HG02981 (cell line): ENCODE data around the gene CCNL1.
"Not testable (repeated sequence)": the region's sequence is repeated elsewhere in the genome, so short reads cannot be mapped to it uniquely, and the experiment has no call there.

Experiments
- ATAC-seq: cut with Tn5 transposase; IDR thresholded peaks from one replicate; pipeline ENCODE4 v1.9.1; 2021; ENCODE audit warnings: mild to moderate bottlenecking, moderate library complexity; ENCODE audit not compliant: unreplicated experiment

CCNL1 gene

DNA sequence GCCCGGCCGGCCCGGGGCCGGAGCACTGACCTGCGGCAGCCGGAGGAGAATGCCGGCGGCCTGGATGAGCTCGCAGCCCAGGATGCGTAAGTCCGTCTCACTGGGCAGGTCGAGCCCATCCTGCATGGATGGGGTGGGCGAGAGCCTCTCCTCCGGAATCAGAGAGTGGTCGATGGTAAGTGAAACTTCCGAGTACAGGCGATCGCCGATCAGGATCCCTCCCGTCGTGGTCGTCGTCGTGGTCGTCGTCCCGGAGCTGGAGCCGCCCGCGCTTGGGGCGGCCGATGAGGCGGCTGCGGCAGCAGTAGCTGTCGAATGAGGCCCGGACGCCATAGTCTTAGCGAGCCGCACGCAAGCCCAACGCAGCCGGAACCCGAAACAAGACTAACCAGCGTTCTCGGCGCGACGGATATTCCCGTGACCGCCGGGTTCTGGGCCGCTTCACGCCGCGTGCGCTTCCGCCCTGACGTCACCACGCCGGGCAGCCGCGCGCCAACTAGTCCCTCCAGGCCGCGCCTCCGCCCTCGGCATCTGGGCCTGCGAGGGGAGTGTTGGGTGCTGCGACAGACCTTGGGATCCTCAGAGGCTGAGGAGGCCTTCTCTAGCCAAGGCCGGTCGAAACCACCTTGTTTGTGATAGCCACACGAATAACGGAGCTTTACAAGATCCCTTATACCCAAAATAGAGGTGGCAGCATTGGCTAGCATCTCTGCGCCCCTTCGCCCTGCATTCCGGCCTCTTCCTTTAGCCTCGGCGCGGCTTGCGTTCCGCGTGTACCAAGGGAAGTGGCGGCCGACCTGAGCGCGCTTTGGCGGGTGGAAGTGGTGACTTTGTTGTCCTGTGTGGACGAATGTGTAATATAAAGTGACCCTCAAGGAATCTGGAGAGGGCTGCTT, at the start of gene CCNL1:
CCNL1 (minus strand) TSS at position 386 of the 896 bp plus-strand sequence; CDS start at position 333, 53 bp downstream.
- peak; percentile 77 for ATAC-seq

DNA sequence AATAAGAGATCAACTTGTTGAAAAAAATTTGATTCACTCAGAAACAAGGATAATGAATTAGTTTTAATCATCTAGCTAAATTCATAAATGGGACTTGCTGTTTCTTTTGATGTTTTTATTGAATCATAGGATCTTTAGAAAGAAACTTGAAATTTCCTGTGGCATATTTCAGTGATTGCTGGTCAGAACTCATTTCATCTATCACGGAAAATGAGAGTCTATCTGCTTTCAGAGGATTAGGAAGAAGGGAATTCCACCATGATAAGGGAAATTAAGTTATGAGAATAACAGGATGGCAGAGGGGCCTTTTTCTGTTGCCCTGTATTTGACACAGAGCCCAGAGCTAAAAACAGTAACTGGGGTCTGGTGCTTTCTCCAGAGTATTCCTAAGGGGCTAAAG, 44.9 kb upstream of the CCNL1 start:
- ATAC-seq = no peak

DNA sequence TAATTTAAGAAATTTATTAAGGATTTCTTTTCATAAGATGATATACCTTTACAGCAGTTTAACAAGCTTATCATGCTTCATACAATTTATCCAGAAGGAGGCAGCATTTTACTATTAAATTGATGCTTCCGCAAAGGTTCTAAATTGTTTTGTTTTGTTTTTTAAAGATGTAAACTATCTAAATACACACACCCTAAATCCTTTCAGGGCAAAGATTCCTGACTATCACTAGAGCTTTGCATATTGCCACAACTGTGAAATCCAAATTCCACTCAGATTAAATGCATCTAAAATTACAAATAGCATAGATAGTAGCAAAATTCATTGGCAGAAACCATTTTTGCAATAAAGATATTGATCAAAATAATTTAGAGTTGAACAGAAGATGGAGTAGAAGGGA, 44.5 kb upstream of the CCNL1 start:
- ATAC-seq = no peak

DNA sequence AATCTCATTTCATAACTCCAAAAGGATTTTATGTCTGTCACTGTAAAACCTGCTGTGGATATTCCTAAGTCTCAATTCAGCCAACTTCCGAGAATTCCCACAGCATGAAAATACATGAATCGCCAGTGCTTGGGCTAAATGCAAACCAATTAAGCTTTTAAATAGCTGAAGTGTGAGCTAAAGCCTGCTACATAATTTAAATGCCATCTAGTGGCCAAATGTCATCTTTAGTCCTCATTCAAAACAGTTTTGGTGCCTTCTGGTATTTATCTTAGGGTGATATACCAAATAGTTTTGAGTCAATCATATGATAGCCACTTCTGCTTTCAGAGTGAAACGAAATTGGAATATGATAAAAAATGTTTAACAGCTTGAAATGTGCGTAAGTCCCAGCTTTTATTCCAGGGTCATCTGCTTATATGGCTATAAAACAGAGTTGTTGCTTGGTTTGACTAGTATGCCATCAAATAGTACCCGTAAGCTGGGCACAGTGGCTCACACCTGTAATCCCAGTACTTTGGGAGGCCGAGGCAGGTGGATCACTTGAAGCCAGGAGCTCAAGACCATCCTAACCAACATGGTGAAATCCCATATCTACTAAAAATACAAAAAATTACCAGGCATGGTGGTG, 41.8 kb upstream of the CCNL1 start:
- ATAC-seq = peak; percentile 77

DNA sequence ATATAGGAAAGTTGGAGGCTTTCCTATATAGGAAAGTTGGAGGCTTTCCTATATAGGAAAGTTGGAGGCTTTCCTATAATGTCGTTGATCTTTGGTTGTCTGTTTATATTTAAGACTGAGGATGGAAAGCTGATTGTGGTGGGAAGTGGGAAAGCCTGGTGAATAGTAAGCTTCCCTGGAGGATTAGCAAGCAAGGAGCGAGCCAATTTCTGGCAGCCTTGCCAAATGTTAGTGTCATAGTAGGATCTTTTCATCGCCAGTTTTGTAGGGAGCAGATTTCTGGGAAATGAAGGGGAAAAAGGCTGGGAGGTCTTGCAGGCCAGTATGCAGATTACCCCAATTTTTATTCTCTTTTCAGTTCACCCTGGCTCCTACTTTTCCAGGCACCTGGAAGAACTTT, 39.9 kb upstream of the CCNL1 start:
- ATAC-seq = no peak

DNA sequence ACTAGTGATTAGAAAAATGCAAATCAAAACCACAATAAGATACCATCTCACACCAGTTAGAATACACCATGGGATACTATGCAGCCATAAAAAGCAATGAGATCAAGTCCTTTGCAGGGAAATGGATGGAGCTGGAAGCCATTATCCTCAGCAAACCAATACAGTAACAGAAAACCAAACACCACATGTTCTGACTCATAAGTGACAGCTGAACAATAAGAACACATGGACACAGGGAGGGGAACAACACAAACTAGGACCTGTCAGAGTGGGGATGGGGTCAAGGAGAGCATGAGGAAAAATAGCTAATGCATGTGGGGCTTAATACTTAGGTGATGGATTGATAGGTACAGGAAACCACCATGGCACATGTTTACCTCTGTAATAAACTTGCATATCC, 36.0 kb upstream of the CCNL1 start:
- ATAC-seq = no peak

DNA sequence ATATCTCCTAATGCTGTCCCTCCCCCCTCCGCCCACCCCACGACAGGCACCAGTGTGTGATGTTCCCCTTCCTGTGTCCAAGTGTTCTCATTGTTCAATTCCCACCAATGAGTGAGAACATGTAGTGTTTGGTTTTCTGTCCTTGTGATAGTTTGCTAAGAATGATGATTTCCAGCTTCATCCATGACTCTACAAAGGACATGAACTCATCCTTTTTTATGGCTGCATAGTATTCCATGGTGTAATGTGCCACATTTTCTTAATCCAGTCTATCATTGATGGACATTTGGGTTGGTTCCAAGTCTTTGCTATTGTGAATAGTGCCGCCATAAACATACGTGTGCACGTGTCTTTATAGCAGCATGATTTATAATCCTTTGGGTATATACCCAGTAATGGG, 31.2 kb upstream of the CCNL1 start:
- ATAC-seq = not testable (repeated sequence)

DNA sequence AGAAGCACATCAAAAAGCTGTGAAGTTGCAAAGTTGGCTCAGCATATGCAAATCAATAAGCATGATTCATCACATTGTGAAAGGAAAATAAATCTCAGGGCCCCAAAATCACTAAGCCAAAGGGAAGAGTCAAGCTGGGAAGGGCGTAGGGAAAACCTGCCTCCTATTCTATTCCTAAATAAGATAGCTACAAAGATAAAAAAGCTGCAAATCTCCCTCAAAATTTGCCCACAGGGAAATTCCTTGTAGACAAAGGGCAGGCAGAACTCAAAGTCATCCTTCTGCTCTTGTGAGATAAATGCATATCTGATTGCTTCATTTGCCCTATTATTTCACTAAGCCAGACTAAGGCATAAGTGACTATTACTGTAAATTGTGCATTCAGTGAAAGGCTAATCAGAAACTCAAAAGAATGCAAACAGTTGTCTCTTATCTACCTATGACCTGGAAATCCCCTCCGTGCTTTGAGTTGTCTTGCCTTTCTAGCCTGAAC, 30.5 kb upstream of the CCNL1 start:
- ATAC-seq = no peak

DNA sequence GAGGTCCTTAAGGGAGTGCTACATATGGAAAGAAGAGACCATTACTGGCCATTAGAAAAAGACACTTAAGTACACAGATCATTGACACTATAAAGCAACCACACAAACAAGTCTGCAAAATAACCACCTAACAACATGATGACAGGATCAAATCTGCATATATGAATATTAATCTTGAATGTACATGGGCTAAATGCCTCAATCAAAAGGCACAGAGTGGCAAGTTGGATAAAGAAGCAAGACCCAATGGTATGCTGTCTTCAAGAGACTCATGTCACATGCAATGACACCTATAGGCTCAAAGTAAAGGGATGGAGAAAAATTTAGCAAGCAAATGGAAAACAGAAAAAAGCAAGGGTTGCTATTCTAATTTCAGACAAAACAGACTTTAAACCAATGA, 28.4 kb upstream of the CCNL1 start:
- no peak for ATAC-seq

DNA sequence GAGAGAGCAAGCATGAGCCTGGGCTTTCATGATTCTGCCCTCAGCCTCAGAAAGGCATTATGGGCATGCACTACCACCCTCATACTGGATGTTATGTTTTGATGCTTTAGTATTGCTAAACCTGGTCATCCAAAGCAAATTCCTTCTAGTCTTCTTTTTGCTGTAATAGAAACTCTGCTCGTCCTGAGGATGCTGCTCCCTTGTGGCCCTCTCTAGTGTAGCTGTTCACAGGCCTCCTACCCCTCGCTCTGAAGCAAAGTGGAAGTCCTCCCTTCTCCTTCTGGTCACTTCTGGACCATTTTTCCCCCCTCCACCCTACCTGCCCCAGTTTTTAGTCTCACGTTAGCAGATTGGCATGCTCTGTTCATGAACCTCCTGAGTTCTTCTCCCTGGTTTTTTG, 22.9 kb upstream of the CCNL1 start:
- no peak for ATAC-seq

DNA sequence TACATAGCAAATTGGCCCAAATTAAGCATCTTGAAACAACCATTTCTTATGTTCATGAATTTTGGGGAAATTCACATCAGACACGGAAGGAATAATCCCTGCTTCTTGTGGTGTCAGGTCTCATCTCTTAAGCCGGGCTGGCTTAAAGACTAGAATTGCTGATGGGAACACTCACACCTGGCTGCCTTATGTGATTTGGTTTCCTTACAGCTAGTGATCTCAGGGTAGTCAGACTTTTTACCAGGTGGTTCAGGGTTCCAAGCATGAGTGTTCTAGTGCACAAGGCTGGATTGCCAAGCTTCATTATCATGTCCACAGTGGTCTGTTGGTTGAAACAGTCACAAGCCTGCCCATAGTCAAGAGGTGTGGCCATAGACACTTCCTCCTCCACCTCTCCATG, 20.3 kb upstream of the CCNL1 start:
- no peak for ATAC-seq

DNA sequence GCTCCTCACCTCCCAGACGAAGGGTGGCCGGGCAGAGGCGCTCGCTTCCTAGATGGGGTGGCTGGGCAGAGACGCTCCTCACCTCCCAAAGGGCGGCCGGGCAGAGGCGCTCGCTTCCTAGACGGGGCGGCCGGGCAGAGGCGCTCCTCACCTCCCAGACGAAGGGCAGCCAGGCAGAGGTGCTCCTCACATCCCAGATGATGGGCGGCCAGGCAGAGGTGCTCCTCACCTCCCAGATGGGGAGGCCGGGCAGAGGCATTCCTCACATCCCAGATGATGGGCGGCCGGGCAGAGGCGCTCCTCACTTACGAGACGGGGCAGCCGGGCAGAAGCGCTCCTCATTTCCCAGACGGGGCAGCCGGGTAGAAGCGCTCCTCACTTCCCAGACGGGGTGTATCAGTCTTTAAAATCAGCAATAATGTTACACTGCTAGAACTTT, 19.4 kb upstream of the CCNL1 start:
- ATAC-seq = no peak

DNA sequence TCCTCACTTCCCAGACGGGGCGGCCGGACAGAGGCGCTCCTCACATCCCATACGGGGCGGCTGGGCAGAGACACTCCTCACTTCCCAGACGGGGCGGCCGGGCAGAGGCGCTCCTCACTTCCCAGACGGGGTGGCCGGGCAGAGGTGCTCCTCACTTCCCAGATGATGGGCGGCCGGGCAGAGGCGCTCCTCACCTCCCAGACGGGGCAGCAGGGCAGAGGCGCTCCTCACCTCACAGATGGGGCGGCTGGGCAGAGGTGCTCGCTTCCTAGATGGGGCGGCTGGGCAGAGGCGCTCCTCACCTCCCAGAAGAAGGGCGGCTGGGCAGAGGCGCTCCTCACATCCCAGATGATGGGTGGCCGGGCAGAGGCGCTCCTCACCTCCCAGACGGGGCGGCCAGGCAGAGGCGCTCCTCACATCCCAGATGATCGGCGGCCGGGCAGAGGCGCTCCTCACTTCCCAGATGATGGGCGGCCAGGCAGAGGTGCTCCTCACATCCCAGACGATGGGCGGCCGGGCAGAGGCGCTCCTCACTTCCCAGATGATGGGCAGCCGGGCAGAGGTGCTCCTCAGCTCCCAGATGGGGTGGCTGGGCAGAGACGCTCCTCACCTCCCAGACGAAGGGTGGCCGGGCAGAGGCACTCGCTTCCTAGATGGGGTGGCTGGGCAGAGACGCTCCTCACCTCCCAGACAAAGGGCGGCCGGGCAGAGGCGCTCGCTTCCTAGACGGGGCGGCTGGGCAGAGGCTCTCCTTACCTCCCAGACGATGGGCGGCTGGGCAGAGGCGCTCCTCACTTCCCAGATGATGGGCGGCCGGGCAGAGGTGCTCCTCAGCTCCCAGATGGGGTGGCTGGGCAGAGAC, 18.8 kb upstream of the CCNL1 start:
- not testable (repeated sequence) for ATAC-seq

DNA sequence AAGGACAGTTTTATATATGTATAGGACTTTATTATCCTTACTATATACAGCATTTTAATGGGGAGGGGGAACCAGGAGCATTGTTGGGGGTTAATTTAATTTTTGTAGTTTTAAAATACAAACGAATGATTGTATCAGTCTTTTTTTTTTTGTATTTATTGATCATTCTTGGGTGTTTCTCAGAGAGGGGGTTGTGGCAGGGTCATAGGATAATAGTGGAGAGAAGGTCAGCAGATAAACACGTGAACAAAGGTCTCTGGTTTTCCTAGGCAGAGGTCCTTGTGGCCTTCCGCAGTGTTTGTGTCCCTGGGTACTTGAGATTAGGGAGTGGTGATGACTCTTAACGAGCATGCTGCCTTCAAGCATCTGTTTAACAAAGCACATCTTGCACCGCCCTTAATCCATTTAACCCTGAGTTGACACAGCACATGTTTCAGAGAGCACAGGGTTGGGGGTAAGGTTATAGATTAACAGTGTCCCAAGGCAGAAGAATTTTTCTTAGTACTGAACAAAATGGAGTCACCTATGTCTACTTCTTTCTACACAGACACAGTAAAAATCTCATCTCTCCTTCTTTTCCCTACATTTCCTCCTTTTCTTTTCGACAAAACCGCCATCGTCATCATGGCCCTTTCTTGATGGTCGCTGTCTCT, 18.0 kb upstream of the CCNL1 start:
- not testable (repeated sequence) for ATAC-seq

DNA sequence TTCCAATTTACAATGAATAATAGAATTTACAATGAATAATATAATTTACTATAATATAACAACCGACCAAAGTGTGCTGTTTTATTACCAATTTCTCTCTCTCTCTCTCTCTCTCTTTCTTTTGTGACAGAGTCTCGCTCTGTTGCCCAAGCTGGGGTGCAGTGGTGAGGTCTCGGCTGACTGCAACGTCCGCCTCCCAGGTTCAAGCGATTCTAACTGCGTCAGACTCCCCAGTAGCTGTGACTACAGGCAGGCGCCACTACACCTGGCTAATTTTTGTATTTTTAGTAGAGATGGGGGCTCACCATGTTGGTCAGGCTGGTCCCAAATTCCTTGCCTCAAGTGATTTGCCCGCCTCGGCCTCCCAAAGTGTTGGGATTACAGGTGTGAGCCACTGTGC, 17.0 kb upstream of the CCNL1 start:
- no peak for ATAC-seq

DNA sequence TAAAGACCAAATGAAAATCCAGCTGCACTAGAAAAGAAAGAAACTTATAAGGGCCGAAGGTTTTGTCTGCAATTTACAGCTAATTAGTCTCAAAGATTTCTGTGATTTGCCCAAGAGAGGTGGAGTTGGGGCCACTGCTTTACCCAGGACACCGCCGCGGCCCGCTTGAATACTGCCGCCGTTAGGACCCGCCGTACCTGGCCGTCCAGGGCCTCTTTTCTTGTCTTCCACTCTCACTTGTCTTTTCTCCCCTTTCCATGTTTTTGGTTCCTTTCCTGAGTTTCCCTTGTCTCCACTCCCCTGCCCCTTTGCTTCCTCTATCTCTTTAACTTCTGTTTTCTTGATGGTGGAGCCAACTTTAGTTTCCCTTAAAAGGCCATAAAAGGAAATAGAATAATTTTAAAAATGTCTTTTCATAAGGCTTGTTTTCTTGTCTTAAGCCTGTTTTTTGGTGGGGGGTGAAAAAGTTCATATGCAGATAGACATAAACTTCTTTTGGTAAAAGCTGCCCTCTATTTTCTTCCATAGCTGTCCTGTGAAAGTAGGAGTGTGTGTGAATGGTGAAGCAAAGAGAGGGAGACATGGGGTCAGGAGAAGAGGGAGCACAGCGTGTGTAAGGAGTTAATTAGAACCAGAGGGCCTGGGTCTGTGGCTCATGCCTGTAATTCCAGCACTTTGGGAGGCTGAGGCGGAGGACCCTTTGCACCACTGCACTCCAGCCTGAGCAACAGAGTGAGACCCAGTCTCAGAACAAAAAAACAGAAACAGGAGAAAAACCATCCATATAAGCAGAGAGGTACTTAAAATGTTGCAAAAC, 16.0 kb upstream of the CCNL1 start:
- ATAC-seq = no peak

DNA sequence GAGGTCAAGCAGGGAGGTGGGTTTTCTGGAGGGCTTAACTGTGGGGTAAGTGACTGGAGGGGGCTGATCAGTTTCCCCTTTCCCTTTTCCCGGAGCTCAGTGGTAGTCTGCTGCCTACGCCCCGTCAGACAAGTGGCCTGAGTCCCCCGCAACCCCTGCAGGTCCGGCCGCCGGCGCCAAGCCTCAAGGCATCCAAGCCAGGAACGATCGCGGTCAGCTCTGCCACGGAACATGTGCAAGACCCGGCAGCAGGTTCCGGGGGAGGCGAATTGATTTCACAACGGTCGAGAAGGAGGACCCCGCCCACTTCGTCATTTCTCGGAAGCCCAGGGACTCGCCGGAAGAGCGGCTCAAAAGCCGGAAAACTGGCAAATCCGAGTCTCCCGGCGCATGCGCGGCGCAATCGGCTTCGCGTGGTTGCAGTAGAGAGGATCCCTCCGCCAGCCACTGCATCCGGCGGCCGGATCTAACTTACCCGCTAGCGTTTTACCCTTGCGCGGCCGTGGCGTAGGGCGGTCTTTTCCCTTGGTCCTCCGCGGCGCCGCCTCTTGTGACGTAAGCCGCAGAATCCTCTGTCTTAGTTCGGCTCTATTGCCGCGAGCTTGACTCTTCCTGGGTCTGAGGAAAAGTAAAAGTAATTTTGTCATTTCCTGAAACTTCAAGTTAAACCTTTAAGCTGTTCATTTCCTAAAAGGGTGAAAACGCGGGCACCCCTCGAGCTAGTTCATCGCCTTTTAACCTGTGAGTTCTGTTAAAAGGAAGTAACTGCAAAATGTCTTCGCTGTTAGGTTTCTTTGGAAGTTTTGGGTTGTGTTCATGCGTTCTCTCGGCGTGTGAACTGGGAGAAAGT, 14.9 kb upstream of the CCNL1 start:
- ATAC-seq = peak; percentile 90

DNA sequence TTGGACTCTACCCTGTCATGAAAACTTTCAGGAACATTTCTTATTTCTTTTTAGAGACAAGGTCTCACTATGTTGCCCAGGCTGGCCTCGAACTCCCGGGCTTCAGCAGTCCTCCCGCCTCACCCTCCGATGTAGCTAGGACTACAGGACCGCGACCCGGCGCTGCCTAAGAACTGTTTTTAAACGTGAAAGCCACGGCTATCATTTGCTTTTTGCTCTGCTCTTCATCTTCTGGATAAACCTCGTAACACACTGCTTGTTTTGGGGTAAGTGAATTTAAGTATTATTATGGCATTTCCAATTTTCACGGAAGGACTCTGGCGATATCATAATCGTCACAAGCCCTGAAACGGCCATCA, 14.3 kb upstream of the CCNL1 start:
- ATAC-seq = no peak

DNA sequence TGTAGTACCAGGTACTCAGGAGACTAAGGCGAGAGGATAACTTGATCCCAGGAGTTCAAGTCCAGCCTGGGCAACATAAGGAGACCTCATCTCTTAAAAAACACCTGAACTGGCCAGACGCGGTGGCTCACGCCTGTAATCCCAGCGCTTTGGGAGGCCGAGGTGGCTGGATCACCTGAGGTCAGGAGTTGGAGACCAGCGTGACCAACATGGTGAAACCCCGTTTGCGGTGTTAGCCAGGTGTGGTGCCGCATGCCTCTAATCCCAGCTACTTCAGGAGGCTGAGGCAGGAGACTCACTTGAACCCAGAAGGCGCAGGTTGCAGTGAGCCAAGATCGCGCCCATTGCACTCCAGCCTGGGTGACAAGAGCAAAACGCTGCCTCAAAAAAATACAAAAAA, 13.4 kb upstream of the CCNL1 start:
- ATAC-seq = not testable (repeated sequence)
